Smooth muscle cell (in vitro differentiated cells): ENCODE measurements around the gene NTM. TPM values are rescaled to one million over a fixed set of nuclear protein-coding genes. Genes with fewer than 3 reads are reported as not detected.

ENCODE experiments used
- DNase-seq: peaks from one replicate; lab custom pipeline; 2025; ENCODE audit not compliant: unreplicated experiment; lab: John Stamatoyannopoulos, UW
- H2AFZ ChIP-seq: fragments of 200-600 bp; sonication (generic); 2 replicates; pipeline ENCODE4 v1.6.0; 2016; ENCODE audit warnings: antibody characterized with exemption, low read depth, mild to moderate bottlenecking
- H3F3A ChIP-seq: fragments of 200-600 bp; sonication (generic); 2 replicates; pipeline ENCODE4 v1.6.0; 2017; ENCODE audit warnings: antibody characterized with exemption, low read depth
- H3K27ac ChIP-seq: fragments of 200-600 bp; sonication (generic); 2 replicates; pipeline ENCODE4 v1.5.1; 2016; ENCODE audit warnings: low read depth, mild to moderate bottlenecking
- H3K27me3 ChIP-seq: fragments of 200-600 bp; sonication (generic); 2 replicates; pipeline ENCODE4 v1.6.1; 2016; ENCODE audit warnings: low read depth, mild to moderate bottlenecking
- H3K36me3 ChIP-seq: fragments of 200-600 bp; sonication (generic); 2 replicates; pipeline ENCODE4 v1.5.1; 2016; ENCODE audit warnings: low read depth
- H3K4me1 ChIP-seq: fragments of 200-600 bp; sonication (generic); 2 replicates; pipeline ENCODE4 v1.5.1; 2016; ENCODE audit warnings: low read depth
- H3K4me2 ChIP-seq: fragments of 200-600 bp; sonication (generic); 2 replicates; pipeline ENCODE4 v1.6.0; 2016; ENCODE audit warnings: mild to moderate bottlenecking
- H3K4me3 ChIP-seq: fragments of 200-600 bp; sonication (generic); 2 replicates; pipeline ENCODE4 v1.5.1; 2016; ENCODE audit warnings: mild to moderate bottlenecking
- H3K79me2 ChIP-seq: fragments of 200-600 bp; sonication (generic); 2 replicates; pipeline ENCODE4 v1.6.0; 2016; ENCODE audit warnings: low read depth, mild to moderate bottlenecking
- H3K9ac ChIP-seq: fragments of 200-600 bp; sonication (generic); 2 replicates; pipeline ENCODE4 v1.6.0; 2016; ENCODE audit warnings: low read depth
- H3K9me3 ChIP-seq: fragments of 200-600 bp; sonication (generic); replicated peaks from 2 replicates; pipeline ENCODE4 v1.5.1; 2016; ENCODE audit warnings: low read depth
- H4K20me1 ChIP-seq: fragments of 200-600 bp; sonication (generic); 2 replicates; pipeline ENCODE4 v1.6.0; 2016; ENCODE audit warnings: low read depth
- CTCF ChIP-seq: fragments of 200-600 bp; sonication (generic); IDR thresholded peaks from 2 replicates; pipeline ENCODE4 v1.5.1; 2017; ENCODE audit warnings: borderline replicate concordance, mild to moderate bottlenecking, antibody characterized with exemption; ENCODE audit not compliant: insufficient read depth, poor library complexity, severe bottlenecking
- WGBS: methylation state at CpG from one replicate; pipeline ENCODE4 v1.1.7; 2016; ENCODE audit warnings: low lambda C conversion rate; 5-methylcytosine and 5-hydroxymethylcytosine counted together
- polyA plus RNA-seq: library from polyadenylated mRNA; unstranded; fragments of >200 nt; fragmentation: Nextera tagmentation; extraction: Ambion mirVana; gene quantifications from 2 replicates; pipeline ENCODE4 v1.2.1, GENCODE V29; 2016
- total RNA-seq: library from RNA; depleted of rRNA; stranded (reverse); fragments of >200 nt; gene quantifications from 2 replicates; pipeline ENCODE4 v1.2.3, GENCODE V29; 2014

NTM gene
- total and polyA plus RNA-seq, 2 experiments from 2014 or later, result 68.9 to 123 TPM

- H3K27me3 ChIP-seq, result no peaks in the 10 kb centered on the region
- no peak for TF ChIP-seq CTCF
- no peak overlapping the region for H3K27ac ChIP-seq
- no peak overlapping the region for H3K4me3 ChIP-seq
- H3K4me2 ChIP-seq, result no peak overlapping the region
- no peaks in the 10 kb centered on the region for H3K4me1 ChIP-seq
- DNase-seq, result no peak
- WGBS, result 84% methylated on average over 12 of the region's 12 CpGs
- H3K79me2 ChIP-seq, result no peaks in the 10 kb centered on the region
- no peak overlapping the region for H2AFZ ChIP-seq
- no peak overlapping the region for H3K9ac ChIP-seq
- peaks cover 17% of the 10 kb centered on the region for H4K20me1 ChIP-seq
- H3K9me3 ChIP-seq, result no peaks in the 10 kb centered on the region
- H3F3A ChIP-seq, result no peaks in the 10 kb centered on the region
- H3K36me3 ChIP-seq, result no peaks in the 10 kb centered on the region
Measured at GRCh38 chr11:132185726-132186592, 815.5 kb downstream of the NTM start.

GRCh38 chr11:132186699-132187098 is 816.3 kb downstream of the NTM start:
- H3K9me3 ChIP-seq, result no peaks in the 10 kb centered on the region
- H3F3A ChIP-seq, result no peaks in the 10 kb centered on the region
- no peak overlapping the region for H3K9ac ChIP-seq
- peak; percentile 23 for TF ChIP-seq CTCF
- no peak overlapping the region for H3K4me2 ChIP-seq
- no peak overlapping the region for H3K27ac ChIP-seq
- H3K79me2 ChIP-seq, result no peaks in the 10 kb centered on the region
- no peaks in the 10 kb centered on the region for H3K27me3 ChIP-seq
- WGBS, result 69% methylated on average over 6 of the region's 6 CpGs
- no peaks in the 10 kb centered on the region for H3K36me3 ChIP-seq
- no peak overlapping the region for H3K4me3 ChIP-seq
- no peaks in the 10 kb centered on the region for H3K4me1 ChIP-seq
- peaks cover 10% of the 10 kb centered on the region for H4K20me1 ChIP-seq
- no peak overlapping the region for H2AFZ ChIP-seq
- DNase-seq, result no peak

- no peak overlapping the region for H2AFZ ChIP-seq
- H3F3A ChIP-seq, result no peaks in the 10 kb centered on the region
- H3K4me1 ChIP-seq, result no peaks in the 10 kb centered on the region
- peak overlapping the region; percentile 57 for H3K27ac ChIP-seq
- no peaks in the 10 kb centered on the region for H3K27me3 ChIP-seq
- no peak for DNase-seq
- H4K20me1 ChIP-seq, result peaks cover 6% of the 10 kb centered on the region
- 82% methylated on average over 4 of the region's 4 CpGs for WGBS
- no peaks in the 10 kb centered on the region for H3K36me3 ChIP-seq
- no peaks in the 10 kb centered on the region for H3K9me3 ChIP-seq
- H3K9ac ChIP-seq, result no peak overlapping the region
- no peak overlapping the region for H3K4me3 ChIP-seq
- TF ChIP-seq CTCF, result no peak
- H3K4me2 ChIP-seq, result peak overlapping the region; percentile 33
- no peaks in the 10 kb centered on the region for H3K79me2 ChIP-seq
Measured at GRCh38 chr11:132187386-132187785, 817.0 kb downstream of the NTM start.

- no peaks in the 10 kb centered on the region for H3F3A ChIP-seq
- H3K27ac ChIP-seq, result peak overlapping the region; percentile 57
- no peaks in the 10 kb centered on the region for H3K4me1 ChIP-seq
- H3K4me3 ChIP-seq, result no peak overlapping the region
- H4K20me1 ChIP-seq, result peaks cover 4% of the 10 kb centered on the region
- WGBS, result 44% methylated on average over 4 of the region's 4 CpGs
- H3K9ac ChIP-seq, result no peak overlapping the region
- H3K4me2 ChIP-seq, result peak overlapping the region; percentile 33
- H3K79me2 ChIP-seq, result no peaks in the 10 kb centered on the region
- no peak for TF ChIP-seq CTCF
- no peak overlapping the region for H2AFZ ChIP-seq
- no peaks in the 10 kb centered on the region for H3K27me3 ChIP-seq
- H3K9me3 ChIP-seq, result no peaks in the 10 kb centered on the region
- no peaks in the 10 kb centered on the region for H3K36me3 ChIP-seq
- DNase-seq, result no peak
Measured at GRCh38 chr11:132187814-132188213, 817.4 kb downstream of the NTM start.
